ENCODE results near the gene GOLGA6L9.
"Not testable (repeated sequence)": the region's sequence is repeated elsewhere in the genome, so short reads cannot be mapped to it uniquely, and the experiment has no call there.

DNA sequence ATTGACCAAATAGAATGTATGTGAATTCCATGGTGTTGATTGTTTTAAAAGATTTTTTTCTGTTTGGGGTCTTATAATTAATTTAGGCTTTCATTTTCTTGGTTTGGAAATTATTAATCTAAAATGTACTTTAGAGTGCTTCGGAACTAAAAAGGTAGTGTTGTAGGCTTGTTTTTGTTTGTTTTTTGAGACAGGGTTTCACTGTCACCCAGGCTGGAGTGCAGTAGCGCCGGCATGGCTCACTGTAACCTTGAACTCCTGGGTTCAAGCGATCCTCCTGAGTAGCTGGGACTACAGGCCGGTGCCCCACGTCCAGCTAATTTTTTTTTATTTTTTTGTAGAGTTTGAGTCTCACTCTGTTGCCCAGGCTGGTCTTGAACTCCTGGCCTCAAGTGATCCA is 27.7 kb upstream of the GOLGA6L9 start:
- TF ChIP-seq, protein P1, sequence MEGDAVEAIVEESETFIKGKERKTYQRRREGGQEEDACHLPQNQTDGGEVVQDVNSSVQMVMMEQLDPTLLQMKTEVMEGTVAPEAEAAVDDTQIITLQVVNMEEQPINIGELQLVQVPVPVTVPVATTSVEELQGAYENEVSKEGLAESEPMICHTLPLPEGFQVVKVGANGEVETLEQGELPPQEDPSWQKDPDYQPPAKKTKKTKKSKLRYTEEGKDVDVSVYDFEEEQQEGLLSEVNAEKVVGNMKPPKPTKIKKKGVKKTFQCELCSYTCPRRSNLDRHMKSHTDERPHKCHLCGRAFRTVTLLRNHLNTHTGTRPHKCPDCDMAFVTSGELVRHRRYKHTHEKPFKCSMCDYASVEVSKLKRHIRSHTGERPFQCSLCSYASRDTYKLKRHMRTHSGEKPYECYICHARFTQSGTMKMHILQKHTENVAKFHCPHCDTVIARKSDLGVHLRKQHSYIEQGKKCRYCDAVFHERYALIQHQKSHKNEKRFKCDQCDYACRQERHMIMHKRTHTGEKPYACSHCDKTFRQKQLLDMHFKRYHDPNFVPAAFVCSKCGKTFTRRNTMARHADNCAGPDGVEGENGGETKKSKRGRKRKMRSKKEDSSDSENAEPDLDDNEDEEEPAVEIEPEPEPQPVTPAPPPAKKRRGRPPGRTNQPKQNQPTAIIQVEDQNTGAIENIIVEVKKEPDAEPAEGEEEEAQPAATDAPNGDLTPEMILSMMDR (IDR thresholded peaks at IDR 0.05): not testable (repeated sequence)
- TF ChIP-seq POLR2A (IDR thresholded peaks at IDR 0.05): not testable (repeated sequence)
